B cell (primary cell): Measurements from ENCODE around the gene CNGA1. TPM values are rescaled to one million over a fixed set of nuclear protein-coding genes. Genes with fewer than 3 reads are reported as not detected.

ENCODE experiments used
- ATAC-seq: fragments of 200-7000 bp; cut with Tn5 transposase; one replicate; pipeline ENCODE4 v1.10.0; 2021; ENCODE audit warnings: low read depth, mild to moderate bottlenecking, moderate number of reproducible peaks, moderate library complexity
- CTCF ChIA-PET: fragments of 350-600 bp; sonication (Branson Sonifier 250); formaldehyde crosslinking; loops from one replicate; lab custom pipeline; 2021; ENCODE audit warnings: antibody characterized with exemption, inconsistent platforms; lab: Charles Lee
- POLR2A ChIA-PET: fragments of 350-600 bp; sonication (Branson Sonifier 250); formaldehyde crosslinking; loops from one replicate; lab custom pipeline; 2021; ENCODE audit warnings: antibody characterized with exemption; lab: Charles Lee
- DNase-seq: peaks from one replicate; pipeline ENCODE4 v3.0.0; 2013
- H2AFZ ChIP-seq: 2 replicates; pipeline ENCODE4 v1.6.1; 2012; ENCODE audit warnings: mild to moderate bottlenecking, low read depth, low read length; ENCODE audit not compliant: insufficient read depth, poor library complexity, severe bottlenecking
- H3K27ac ChIP-seq, 2 donors: 1 replicate in 1 of 2; 2 replicates in 1 of 2; pipeline ENCODE4 v1.5.1; 2012 to 2013; ENCODE audit warnings: low read length in 2 of 2, mild to moderate bottlenecking in 2 of 2, moderate library complexity in 1 of 2
- H3K27me3 ChIP-seq, 4 experiments: fragments of 200-600 bp in 1 of 4; sonication (generic) in 1 of 4; replicated peaks in 1 of 4; 1 replicate in 2 of 4; 2 replicates in 2 of 4; pipeline versions ENCODE4 v1.6.1 to v1.7.0; 2013 to 2016; ENCODE audit warnings: low read length in 3 of 4, mild to moderate bottlenecking in 2 of 4, mixed read lengths in 1 of 4, moderate library complexity in 1 of 4; ENCODE audit not compliant: insufficient read depth in 4 of 4, control insufficient read depth in 3 of 4; ENCODE audit errors: control extremely low read depth in 1 of 4
- H3K36me3 ChIP-seq, 2 experiments: replicated peaks in 1 of 2; 1 replicate in 1 of 2; 2 replicates in 1 of 2; pipeline versions ENCODE4 v1.6.1 to v1.7.1; 2013; ENCODE audit warnings: low read length in 1 of 2; ENCODE audit not compliant: insufficient read depth in 2 of 2, control insufficient read depth in 1 of 2; ENCODE audit errors: control extremely low read depth in 1 of 2, extremely low read depth in 1 of 2
- H3K4me1 ChIP-seq, 2 donors: fragments of 200-600 bp in 1 of 2; sonication (generic) in 1 of 2; 1 replicate in 1 of 2; 2 replicates in 1 of 2; pipeline versions ENCODE4 v1.5.1 to v1.6.1; 2013 to 2017; ENCODE audit warnings: low read length in 2 of 2; ENCODE audit not compliant: control insufficient read depth in 2 of 2, insufficient read depth in 2 of 2
- H3K4me2 ChIP-seq: replicated peaks from 2 replicates; pipeline ENCODE3; 2012; ENCODE audit warnings: mild to moderate bottlenecking, low read depth, low read length; ENCODE audit not compliant: poor library complexity, severe bottlenecking
- H3K4me3 ChIP-seq, 5 experiments: fragments of 200-600 bp in 1 of 5; sonication (generic) in 1 of 5; 1 replicate in 3 of 5; 2 replicates in 2 of 5; pipeline versions ENCODE4 v1.5.1 to v1.7.0; 2011 to 2016; ENCODE audit warnings: low read length in 4 of 5, mild to moderate bottlenecking in 4 of 5, low read depth in 2 of 5, control low read depth in 1 of 5, moderate library complexity in 1 of 5; ENCODE audit not compliant: insufficient read depth in 1 of 5; ENCODE audit errors: control extremely low read depth in 1 of 5, extremely low read depth in 1 of 5
- H3K79me2 ChIP-seq: fragments of 200-600 bp; sonication (generic); one replicate; pipeline ENCODE4 v1.6.0; 2016; ENCODE audit warnings: low read length; ENCODE audit not compliant: control insufficient read depth, insufficient read depth
- H3K9ac ChIP-seq: fragments of 200-600 bp; sonication (generic); 2 replicates; pipeline ENCODE4 v1.6.1; 2017; ENCODE audit warnings: mild to moderate bottlenecking, low read length, moderate library complexity
- H3K9me3 ChIP-seq, 3 donors: one replicate each; pipeline versions ENCODE4 v1.6.1 to v1.7.1; 2013; ENCODE audit warnings: low read length in 2 of 3; ENCODE audit not compliant: control insufficient read depth in 2 of 3, insufficient read depth in 1 of 3; ENCODE audit errors: control extremely low read depth in 1 of 3
- H4K20me1 ChIP-seq: 2 replicates; pipeline ENCODE4 v1.6.0; 2012; ENCODE audit warnings: mild to moderate bottlenecking, low read length; ENCODE audit not compliant: insufficient read depth, control insufficient read depth, poor library complexity, severe bottlenecking
- H3K27ac Mint-ChIP-seq: one replicate; pipeline ENCODE4 v1.8.0; 2021; ENCODE audit warnings: mixed read lengths
- H3K27me3 Mint-ChIP-seq: one replicate; pipeline ENCODE4 v1.8.0; 2021; ENCODE audit warnings: mixed read lengths
- H3K4me1 Mint-ChIP-seq: one replicate; pipeline ENCODE4 v1.8.0; 2021; ENCODE audit warnings: mixed read lengths
- H3K4me3 Mint-ChIP-seq: one replicate; pipeline ENCODE4 v1.8.0; 2021; ENCODE audit warnings: mixed read lengths
- H3K9me3 Mint-ChIP-seq: one replicate; pipeline ENCODE4 v1.8.0; 2022; ENCODE audit warnings: mixed read lengths; ENCODE audit not compliant: insufficient read depth
- EZH2 ChIP-seq: IDR thresholded peaks from 2 replicates; pipeline ENCODE4 v1.6.1; 2012; ENCODE audit warnings: borderline replicate concordance, low read depth, mild to moderate bottlenecking, moderate library complexity, low read length; ENCODE audit not compliant: insufficient read depth, poor library complexity, severe bottlenecking
- WGBS: methylation state at CpG from one replicate; pipeline ENCODE4 v1.1.5; 2013; ENCODE audit warnings: missing lambda C conversion rate; ENCODE audit not compliant: insufficient coverage; 5-methylcytosine and 5-hydroxymethylcytosine counted together
- intact Hi-C: fragments of 100-400 bp; cut with micrococcal nuclease; formaldehyde crosslinking; loops from one replicate; pipeline ENCODE4 v1.10.0; 2022
- polyA plus RNA-seq: library from polyadenylated mRNA; depleted of rRNA; stranded (reverse); fragments of >200 nt; gene quantifications from 2 replicates; pipeline ENCODE4 v1.2.3, GENCODE V29; 2012
- total RNA-seq, 2 donors: library from RNA; stranded (reverse); fragments of 120-200 nt in 1 of 2; gene quantifications; 1 replicate in 1 of 2; 2 replicates in 1 of 2; pipeline versions ENCODE4 v1.2.3 to v1.2.4, GENCODE V29; 2013 to 2022
- TF ChIP-seq, protein P1 (sequence below): fragments of 200-600 bp; IDR thresholded peaks from one replicate; pipeline ENCODE4 v1.8.0; 2022; ENCODE audit warnings: antibody characterized with exemption, mild to moderate bottlenecking

Gene CNGA1
- total and polyA plus RNA-seq, 2 donors (not counting 1 experiment from before 2014, with no cell fraction given) = not detected

DNA sequence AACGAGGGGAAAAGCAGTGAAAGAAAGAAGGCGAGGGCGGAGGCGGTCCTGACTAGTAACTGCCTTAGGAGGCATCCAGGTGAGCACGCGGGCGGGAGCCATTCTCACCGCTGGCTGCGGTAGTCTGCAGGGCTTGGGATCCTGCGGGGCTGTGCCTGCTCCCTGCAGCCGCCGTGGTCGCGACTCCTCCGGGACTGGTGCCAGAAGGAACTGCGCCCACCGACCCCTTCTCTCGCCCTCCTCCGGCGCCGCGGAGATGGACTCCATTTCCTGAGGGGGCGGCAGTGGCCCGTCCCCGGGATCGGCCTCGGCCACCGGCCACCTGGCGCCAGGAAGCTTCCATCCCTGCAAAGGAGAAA is 102.6 kb downstream of the CNGA1 start:
- Histone ChIP-seq H2AFZ (peak overlapping the region; percentile 100), H3K79me2 (peaks cover 15% of the 10 kb centered on the region), H3K9me3 (peaks cover 0 to 3% (median 0%) of the 10 kb centered on the region in 3 donors), H3K27me3 (no peaks in the 10 kb centered on the region), H3K9ac (peak overlapping the region; percentile 94), H3K4me3 (peak overlapping the region; percentile 85 to 100 (median 99)), H3K4me1 (peaks cover 14 to 17% of the 10 kb centered on the region in 2 donors), H3K27ac (peak overlapping the region; percentile 45 to 75), H3K36me3 (no peaks in the 10 kb centered on the region), H3K4me2 (peak overlapping the region; percentile 95), H4K20me1 (no peaks in the 10 kb centered on the region)
- TF ChIP-seq, protein P1, sequence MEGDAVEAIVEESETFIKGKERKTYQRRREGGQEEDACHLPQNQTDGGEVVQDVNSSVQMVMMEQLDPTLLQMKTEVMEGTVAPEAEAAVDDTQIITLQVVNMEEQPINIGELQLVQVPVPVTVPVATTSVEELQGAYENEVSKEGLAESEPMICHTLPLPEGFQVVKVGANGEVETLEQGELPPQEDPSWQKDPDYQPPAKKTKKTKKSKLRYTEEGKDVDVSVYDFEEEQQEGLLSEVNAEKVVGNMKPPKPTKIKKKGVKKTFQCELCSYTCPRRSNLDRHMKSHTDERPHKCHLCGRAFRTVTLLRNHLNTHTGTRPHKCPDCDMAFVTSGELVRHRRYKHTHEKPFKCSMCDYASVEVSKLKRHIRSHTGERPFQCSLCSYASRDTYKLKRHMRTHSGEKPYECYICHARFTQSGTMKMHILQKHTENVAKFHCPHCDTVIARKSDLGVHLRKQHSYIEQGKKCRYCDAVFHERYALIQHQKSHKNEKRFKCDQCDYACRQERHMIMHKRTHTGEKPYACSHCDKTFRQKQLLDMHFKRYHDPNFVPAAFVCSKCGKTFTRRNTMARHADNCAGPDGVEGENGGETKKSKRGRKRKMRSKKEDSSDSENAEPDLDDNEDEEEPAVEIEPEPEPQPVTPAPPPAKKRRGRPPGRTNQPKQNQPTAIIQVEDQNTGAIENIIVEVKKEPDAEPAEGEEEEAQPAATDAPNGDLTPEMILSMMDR = no peak
- CTCF ChIA-PET = no interaction called here
- ATAC-seq (no peak), DNase-seq (peak; percentile 52)
- H3K4me1 Mint-ChIP-seq = peaks cover 27% of the 10 kb centered on the region
- H3K9me3 Mint-ChIP-seq = no peaks in the 10 kb centered on the region
- intact Hi-C loops = loop anchor here (1.0 to 10.0 kb wide), 7 partner anchors 77 to 917 kb away; partner anchors contain the start of genes COMMD8, CORIN, OCIAD1 and SLAIN2
- POLR2A ChIA-PET = interaction anchor here (0.9 to 1.0 kb wide), 2 partner anchors 10 to 15 kb away, joined by 4 to 8 read pairs; no protein-coding TSS in a partner anchor
- H3K4me3 Mint-ChIP-seq = peak overlapping the region; percentile 99
- no peaks in the 10 kb centered on the region for H3K27me3 Mint-ChIP-seq
- under 1% methylated on average over 29 of the region's 29 CpGs for WGBS
- peak overlapping the region; percentile 97 for H3K27ac Mint-ChIP-seq

DNA sequence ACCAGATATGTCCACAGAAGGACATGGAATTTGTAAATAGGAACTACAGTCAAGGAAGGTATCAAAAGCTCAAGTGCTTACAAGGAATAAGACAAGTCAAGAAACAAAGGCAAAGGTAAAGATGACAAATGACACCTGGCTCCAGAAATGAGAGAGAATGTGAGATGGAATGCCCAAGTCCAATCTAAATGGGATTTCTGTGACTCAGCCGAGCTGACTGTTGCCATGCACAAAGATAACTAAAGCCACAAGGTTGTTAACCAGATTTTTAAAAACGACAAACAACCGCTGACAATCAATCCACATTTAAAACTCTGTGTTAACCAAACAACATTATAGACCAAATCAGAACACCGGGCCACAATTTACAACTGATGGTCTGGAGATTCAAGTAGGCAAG is 103.2 kb downstream of the CNGA1 start:
- Histone ChIP-seq H3K36me3 (no peaks in the 10 kb centered on the region), H3K4me3 (peak overlapping the region; percentile 85 to 100 (median 99)), H3K4me2 (peak overlapping the region; percentile 95), H3K27ac (no peak overlapping the region), H4K20me1 (no peaks in the 10 kb centered on the region), H3K79me2 (peaks cover 15% of the 10 kb centered on the region), H3K9ac (peak overlapping the region; percentile 94), H3K27me3 (no peaks in the 10 kb centered on the region), H2AFZ (peak overlapping the region; percentile 100), H3K9me3 (peaks cover 0 to 3% (median 0%) of the 10 kb centered on the region in 3 donors), H3K4me1 (peaks cover 14 to 17% of the 10 kb centered on the region in 2 donors)
- Mint-ChIP-seq H3K9me3 (no peaks in the 10 kb centered on the region), H3K27me3 (no peaks in the 10 kb centered on the region), H3K27ac (peak overlapping the region; percentile 97), H3K4me3 (peak overlapping the region; percentile 99), H3K4me1 (peaks cover 27% of the 10 kb centered on the region)
- ATAC-seq (no peak), DNase-seq (peak; percentile 9)
- ChIA-PET CTCF (no interaction called here), POLR2A (no interaction called here)
- WGBS = 60% methylated on average over 1 of the region's 4 CpGs
- no peak for TF ChIP-seq EZH2
- TF ChIP-seq, protein P1 = no peak
- intact Hi-C loops = loop anchor here (5.0 to 10.0 kb wide), 3 partner anchors 76 to 174 kb away; partner anchors contain the start of gene CORIN
